Stimulated activated CD8-positive, alpha-beta memory T cell treated with anti-CD3 and anti-CD28 coated beads, Interleukin-4, amount 100 ng/mL, for 48 hours (primary cell): ENCODE data around the gene XRRA1.
A peak's percentile ranks its signal among the peaks of the same experiment; 100 is the strongest.
"Not testable (repeated sequence)": the region's sequence is repeated elsewhere in the genome, so short reads cannot be mapped to it uniquely, and the experiment has no call there.

Source experiments
- DNase-seq: peaks from one replicate; pipeline ENCODE4 v3.0.0-alpha.2; 2020

XRRA1 gene

GRCh38 chr11:74948898-74949752 is at the start of gene XRRA1, which contains the start of gene SPCS2:
Gene XRRA1, minus strand, starts transcription at chr11:74949091. Its CDS starts 8,213 bp downstream, at chr11:74940878.
Gene SPCS2, plus strand, starts transcription at chr11:74949266. Its CDS starts 20 bp downstream, at chr11:74949286.
- DNase-seq: peak; percentile 98

GRCh38 chr11:74992852-74993251 is 44.0 kb upstream of the XRRA1 start:
- DNase-seq: no peak

- DNase-seq: no peak
Observed at GRCh38 chr11:74990941-74991340, 42.0 kb upstream of the XRRA1 start.

- DNase-seq: not testable (repeated sequence)
Observed at GRCh38 chr11:74990150-74990549, 41.3 kb upstream of the XRRA1 start.

- DNase-seq: no peak
Observed at GRCh38 chr11:74989260-74989638, 40.4 kb upstream of the XRRA1 start.

GRCh38 chr11:74988541-74989259 is 39.8 kb upstream of the XRRA1 start, which contains the start of gene NEU3:
Gene NEU3, plus strand, starts transcription at chr11:74988933. Its CDS starts 128 bp downstream, at chr11:74989061.
- DNase-seq: peak; percentile 89

- DNase-seq: no peak
Observed at GRCh38 chr11:74984730-74985129, 35.8 kb upstream of the XRRA1 start.

GRCh38 chr11:74984070-74984469 is 35.2 kb upstream of the XRRA1 start:
- DNase-seq: no peak

GRCh38 chr11:74981888-74982287 is 33.0 kb upstream of the XRRA1 start:
- no peak for DNase-seq

GRCh38 chr11:74980634-74981033 is 31.7 kb upstream of the XRRA1 start:
- no peak for DNase-seq

- DNase-seq: no peak
Observed at GRCh38 chr11:74978041-74978440, 29.1 kb upstream of the XRRA1 start.

GRCh38 chr11:74971424-74971823 is 22.5 kb upstream of the XRRA1 start:
- DNase-seq: no peak

GRCh38 chr11:74970852-74971395 is 22.0 kb upstream of the XRRA1 start:
- DNase-seq: no peak

GRCh38 chr11:74966651-74967050 is 17.8 kb upstream of the XRRA1 start:
- DNase-seq: no peak

- not testable (repeated sequence) for DNase-seq
Observed at GRCh38 chr11:74960128-74960527, 11.2 kb upstream of the XRRA1 start.

- no peak for DNase-seq
Observed at GRCh38 chr11:74957937-74958629, 9.2 kb upstream of the XRRA1 start.

GRCh38 chr11:74956397-74957015 is 7.6 kb upstream of the XRRA1 start:
- DNase-seq: no peak

GRCh38 chr11:74954199-74954598 is 5.3 kb upstream of the XRRA1 start:
- no peak for DNase-seq

- no peak for DNase-seq
Observed at GRCh38 chr11:74953451-74953850, 4.6 kb upstream of the XRRA1 start.

- DNase-seq: no peak
Observed at GRCh38 chr11:74952752-74953151, 3.9 kb upstream of the XRRA1 start.

- DNase-seq: no peak
Observed at GRCh38 chr11:74951226-74951625, 2.3 kb upstream of the XRRA1 start.

GRCh38 chr11:74950374-74950969 is 1.6 kb upstream of the XRRA1 start:
- no peak for DNase-seq
